ENCODE measurements around the gene RUNX2.

GRCh38 chr6:45488889-45489288 is 160.8 kb downstream of the RUNX2 start:
- TF ChIP-seq, protein P1, sequence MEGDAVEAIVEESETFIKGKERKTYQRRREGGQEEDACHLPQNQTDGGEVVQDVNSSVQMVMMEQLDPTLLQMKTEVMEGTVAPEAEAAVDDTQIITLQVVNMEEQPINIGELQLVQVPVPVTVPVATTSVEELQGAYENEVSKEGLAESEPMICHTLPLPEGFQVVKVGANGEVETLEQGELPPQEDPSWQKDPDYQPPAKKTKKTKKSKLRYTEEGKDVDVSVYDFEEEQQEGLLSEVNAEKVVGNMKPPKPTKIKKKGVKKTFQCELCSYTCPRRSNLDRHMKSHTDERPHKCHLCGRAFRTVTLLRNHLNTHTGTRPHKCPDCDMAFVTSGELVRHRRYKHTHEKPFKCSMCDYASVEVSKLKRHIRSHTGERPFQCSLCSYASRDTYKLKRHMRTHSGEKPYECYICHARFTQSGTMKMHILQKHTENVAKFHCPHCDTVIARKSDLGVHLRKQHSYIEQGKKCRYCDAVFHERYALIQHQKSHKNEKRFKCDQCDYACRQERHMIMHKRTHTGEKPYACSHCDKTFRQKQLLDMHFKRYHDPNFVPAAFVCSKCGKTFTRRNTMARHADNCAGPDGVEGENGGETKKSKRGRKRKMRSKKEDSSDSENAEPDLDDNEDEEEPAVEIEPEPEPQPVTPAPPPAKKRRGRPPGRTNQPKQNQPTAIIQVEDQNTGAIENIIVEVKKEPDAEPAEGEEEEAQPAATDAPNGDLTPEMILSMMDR (IDR thresholded peaks at IDR 0.05): no peak
- TF ChIP-seq GABPA (IDR thresholded peaks at IDR 0.05; ENCODE audit: low read depth): no peak
- TF ChIP-seq EZH2phosphoT487 (IDR thresholded peaks at IDR 0.05; ENCODE audit: borderline replicate concordance, low read depth): no peak
- TF ChIP-seq POLR2AphosphoS5 (IDR thresholded peaks at IDR 0.05; ENCODE audit: low read depth, low read length): no peak
